ENCODE measurements around the gene PPARD. TPM values are rescaled to one million over a fixed set of nuclear protein-coding genes. Genes with fewer than 3 reads are reported as not detected.
A peak's percentile ranks its signal among the peaks of the same experiment; 100 is the strongest.
"Not testable (repeated sequence)": the region's sequence is repeated elsewhere in the genome, so short reads cannot be mapped to it uniquely, and the experiment has no call there.

Gene PPARD
- total RNA-seq, 1 donor from 2014 or later, result 5.3 TPM

DNA sequence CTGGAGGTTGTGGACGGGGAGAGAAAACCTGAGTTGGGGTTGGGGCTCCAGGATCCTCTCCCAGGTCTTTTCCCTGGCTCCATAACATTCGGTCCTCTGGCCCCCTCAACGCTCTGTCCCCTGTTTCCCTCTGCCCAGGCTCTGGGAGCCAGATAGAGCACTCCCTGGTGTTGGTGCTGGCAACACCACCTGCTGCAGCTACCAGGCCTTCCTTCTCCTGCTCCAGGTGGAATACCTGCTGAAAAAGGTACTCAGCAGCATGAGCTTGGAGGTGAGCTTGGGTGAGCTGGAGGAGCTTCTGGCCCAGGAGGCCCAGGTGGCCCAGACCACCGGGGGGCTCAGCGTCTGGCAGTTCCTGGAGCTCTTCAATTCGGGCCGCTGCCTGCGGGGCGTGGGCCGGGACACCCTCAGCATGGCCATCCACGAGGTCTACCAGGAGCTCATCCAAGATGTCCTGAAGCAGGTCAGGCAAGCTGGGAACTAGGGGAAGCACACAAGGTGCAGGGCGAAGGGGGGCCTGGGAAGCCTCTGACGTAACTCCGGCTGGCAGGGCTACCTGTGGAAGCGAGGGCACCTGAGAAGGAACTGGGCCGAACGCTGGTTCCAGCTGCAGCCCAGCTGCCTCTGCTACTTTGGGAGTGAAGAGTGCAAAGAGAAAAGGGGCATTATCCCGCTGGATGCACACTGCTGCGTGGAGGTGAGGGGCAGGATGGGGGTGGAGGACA, 30.1 kb upstream of the PPARD start:
- no peak for DNase-seq (ENCODE audit: low spot score)

DNA sequence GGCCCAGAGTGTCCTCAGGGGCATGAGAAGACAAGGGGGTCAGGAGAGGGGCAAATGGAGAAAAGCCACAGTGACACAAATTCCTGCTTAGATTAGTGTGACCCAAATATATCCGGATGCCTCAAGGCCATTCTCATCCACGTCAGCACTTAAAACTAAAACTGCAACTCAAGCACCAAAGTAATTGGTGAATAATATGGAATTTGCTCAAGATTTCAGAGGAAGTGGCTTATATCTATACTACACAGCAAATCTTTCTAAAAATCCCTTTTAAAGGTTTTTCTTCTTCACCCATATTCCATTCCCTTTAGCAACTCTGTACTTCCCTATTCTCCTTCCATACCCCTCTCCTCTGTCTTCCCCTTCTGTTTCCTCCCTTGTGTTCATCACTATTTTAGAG, 29.6 kb upstream of the PPARD start:
- DNase-seq (ENCODE audit: low spot score), result no peak

GRCh38 chr6:35317483-35318195, 24.7 kb upstream of the PPARD start:
- no peak for DNase-seq (ENCODE audit: low spot score)

GRCh38 chr6:35318196-35319171, 23.9 kb upstream of the PPARD start:
- DNase-seq (ENCODE audit: low spot score), result peak; percentile 75

DNA sequence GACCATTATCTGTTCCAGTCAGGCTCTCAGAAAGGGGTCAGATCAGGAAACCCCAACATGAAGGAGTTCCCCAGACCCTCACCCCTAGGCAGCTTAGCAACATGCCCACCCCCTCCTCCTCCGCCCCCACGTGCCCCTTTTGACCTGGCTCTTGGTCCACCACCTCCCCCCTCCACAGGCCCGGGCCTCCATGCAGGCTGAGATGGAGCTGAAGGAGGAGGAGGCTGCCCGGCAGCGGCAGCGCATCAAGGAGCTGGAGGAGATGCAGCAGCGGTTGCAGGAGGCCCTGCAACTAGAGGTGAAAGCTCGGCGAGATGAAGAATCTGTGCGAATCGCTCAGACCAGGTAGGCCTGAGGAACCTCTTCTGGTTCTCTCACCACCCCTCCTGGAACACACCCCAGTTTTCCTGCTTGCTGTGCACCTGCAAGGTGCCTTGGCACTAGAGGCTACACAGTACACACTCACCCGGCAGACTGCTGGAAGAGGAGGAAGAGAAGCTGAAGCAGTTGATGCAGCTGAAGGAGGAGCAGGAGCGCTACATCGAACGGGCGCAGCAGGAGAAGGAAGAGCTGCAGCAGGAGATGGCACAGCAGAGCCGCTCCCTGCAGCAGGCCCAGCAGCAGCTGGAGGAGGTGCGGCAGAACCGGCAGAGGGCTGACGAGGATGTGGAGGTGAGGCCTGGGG, 22.9 kb upstream of the PPARD start:
- DNase-seq (ENCODE audit: low spot score), result no peak

- no peak for DNase-seq (ENCODE audit: low spot score)
Observed at GRCh38 chr6:35320031-35320410, 22.3 kb upstream of the PPARD start.

- DNase-seq (ENCODE audit: low spot score), result no peak
Observed at GRCh38 chr6:35321091-35321490, 21.3 kb upstream of the PPARD start.

DNA sequence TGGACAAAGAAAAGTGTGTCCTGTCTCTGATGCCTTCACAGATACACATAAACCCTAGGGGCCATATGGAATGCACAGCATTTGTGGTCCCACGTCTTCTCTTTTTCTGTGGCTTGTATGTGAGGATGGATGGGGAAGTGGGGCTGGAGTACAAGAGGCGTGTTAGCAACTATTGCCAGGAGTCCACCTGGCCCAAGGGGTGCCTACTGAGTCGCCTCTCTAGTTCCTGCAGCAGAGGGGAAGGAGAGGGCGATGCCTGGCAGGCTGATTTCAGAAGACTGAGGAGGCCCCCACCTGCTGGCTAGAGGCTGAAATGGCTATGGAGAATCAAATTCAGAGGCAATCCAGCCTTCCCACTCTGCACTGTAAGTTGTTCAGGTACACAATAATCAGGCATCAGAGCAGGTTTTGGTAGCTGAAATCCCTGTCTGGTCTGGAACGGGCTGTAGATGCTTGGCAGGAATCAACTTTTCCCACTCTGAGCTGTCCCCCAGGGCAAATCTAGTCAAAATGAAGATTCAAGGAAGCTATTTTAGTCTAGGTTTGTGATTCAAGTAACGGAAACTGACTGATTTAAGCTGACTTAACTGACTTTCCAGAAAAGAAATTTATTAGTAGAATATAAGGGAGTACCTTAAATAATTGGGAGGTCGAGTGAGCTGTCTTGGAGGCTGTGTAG, 14.9 kb upstream of the PPARD start:
- peak; percentile 51 for DNase-seq (ENCODE audit: low spot score)

DNA sequence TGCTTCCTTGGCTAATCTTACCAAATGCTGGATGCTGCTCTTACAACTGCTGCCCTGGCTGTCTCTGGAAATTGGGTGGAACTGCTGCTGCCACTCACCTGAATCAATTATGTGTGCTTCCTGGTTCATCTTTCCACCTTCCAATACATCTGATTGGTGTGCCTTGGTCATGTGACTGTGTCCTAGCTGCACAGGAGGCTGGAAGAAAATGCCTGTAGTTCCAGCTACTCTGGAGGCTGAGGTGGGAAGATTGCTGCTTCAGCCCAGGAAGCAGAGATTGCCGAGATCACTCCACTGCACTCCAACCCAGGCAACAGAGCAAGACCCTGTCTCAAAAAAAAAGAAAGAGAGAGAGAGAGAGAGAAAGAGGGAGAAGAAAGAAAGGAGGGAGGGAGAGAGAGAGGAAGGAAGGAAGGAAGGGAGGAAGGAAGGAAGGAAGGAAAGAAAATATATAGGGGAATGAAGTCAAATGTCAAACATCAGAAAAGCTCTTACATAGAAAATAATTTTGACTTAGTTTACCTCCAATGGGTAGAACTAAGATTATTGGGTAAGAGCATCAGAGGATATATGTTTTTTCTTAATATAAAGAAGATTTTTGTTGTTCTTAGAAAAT, 14.1 kb upstream of the PPARD start:
- no peak for DNase-seq (ENCODE audit: low spot score)

DNA sequence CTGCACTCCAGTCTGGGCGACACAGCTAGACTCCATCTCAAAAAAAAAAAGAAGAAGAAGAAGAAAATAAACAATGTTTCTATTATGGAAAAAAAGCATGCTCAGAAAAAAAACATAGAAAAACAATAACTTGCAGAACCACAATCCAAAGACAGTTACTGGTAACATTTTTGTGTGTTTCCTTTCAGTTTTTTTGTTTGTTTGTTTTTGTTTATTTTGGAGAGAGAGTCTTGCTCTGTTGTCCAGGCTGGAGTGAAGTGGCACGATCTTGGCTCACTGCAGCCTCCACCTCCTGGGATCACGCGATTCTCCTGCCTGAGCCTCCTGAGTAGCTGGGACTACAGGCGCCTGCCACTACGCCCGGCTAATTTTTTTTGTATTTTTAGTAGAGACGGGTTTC, 13.4 kb upstream of the PPARD start:
- not testable (repeated sequence) for DNase-seq (ENCODE audit: low spot score)

- DNase-seq (ENCODE audit: low spot score), result no peak
Observed at GRCh38 chr6:35330541-35331119, 11.7 kb upstream of the PPARD start.

GRCh38 chr6:35332074-35332887, 10.1 kb upstream of the PPARD start:
- not testable (repeated sequence) for DNase-seq (ENCODE audit: low spot score)

- no peak for DNase-seq (ENCODE audit: low spot score)
Observed at GRCh38 chr6:35341557-35341956, 801 bp upstream of the PPARD start.

- peak; percentile 40 for DNase-seq (ENCODE audit: low spot score)
Observed at GRCh38 chr6:35343092-35343834, 905 bp downstream of the PPARD start.

DNA sequence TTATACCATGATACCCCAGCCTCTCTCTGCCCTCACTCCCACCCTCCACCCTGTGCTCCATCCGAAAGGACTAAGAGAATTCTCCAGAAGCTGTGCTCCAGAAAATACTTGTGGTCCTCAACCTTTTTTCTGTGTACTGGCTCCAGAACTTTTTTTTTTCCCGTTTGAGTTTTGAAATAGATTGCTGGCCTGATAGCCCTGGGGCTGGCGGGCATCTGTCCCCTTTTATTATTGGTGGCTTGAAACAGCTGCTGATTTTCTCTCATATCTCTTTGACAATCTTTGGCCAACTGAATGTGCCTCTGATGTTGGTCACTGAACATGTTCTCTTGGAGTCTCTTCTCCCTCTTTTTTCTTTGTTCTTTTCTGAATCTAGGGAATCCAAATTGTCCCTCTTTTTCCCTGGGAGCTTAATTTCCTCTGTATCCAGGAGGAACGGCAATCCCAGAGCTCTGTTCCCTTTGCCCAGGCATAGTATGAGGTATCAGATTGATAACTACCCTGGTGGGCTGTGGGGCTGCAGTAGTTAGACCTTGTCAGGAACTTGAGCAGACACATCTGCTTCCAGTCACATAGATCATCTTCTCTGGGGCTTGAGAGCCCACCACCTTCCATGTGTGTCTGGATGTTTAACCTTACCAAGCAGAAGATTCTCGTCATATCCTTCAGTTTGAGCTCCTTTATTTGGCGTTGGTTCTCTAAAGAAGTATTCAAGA, 1.6 kb downstream of the PPARD start:
- DNase-seq (ENCODE audit: low spot score), result no peak

GRCh38 chr6:35351422-35351821, 9.1 kb downstream of the PPARD start:
- no peak for DNase-seq (ENCODE audit: low spot score)

DNA sequence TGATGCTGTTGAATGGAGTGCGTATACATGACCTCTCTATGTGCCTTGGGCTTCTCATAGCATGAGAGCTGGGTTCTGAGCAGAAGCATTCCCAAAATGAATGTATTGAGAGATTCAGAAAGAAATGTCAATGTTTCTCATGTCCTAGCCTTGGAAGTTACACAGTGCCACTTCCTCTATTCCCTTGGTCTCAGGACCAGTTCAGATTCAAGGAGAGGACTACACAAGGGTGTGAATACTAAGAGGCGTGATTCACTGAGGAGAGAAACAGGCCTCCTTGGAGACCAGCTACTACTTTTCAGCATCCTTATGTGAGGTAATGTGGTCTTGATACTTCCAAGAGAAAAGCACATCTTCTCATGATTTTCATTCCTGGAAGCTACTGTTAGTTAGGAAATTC, 10.4 kb downstream of the PPARD start:
- DNase-seq (ENCODE audit: low spot score), result no peak

Data from umbilical cord (tissue), 2 donors.